G401 (cell line): Measurements from ENCODE around the gene PIGB. TPM values are rescaled to one million over a fixed set of nuclear protein-coding genes. Genes with fewer than 3 reads are reported as not detected.
"Not testable (repeated sequence)": the region's sequence is repeated elsewhere in the genome, so short reads cannot be mapped to it uniquely, and the experiment has no call there.

Source experiments
- DNase-seq: peaks from one replicate; pipeline ENCODE4 v3.0.0-alpha.2; 2015; ENCODE audit warnings: low spot score
- in situ Hi-C: cut with HindIII; loops from 2 replicates; pipeline ENCODE4 v1.10.0; 2016; ENCODE audit warnings: low sequenced_read_pairs, mixed read lengths
- total RNA-seq: library from RNA; depleted of rRNA; stranded (reverse); fragments of >200 nt; shearing (Covaris generic); gene quantifications from 2 replicates; pipeline ENCODE4 v1.2.3, GENCODE V29; 2014; rRNA removed

Gene PIGB
- 4.3 and 9.0 TPM in 2 replicates for total RNA-seq

DNA sequence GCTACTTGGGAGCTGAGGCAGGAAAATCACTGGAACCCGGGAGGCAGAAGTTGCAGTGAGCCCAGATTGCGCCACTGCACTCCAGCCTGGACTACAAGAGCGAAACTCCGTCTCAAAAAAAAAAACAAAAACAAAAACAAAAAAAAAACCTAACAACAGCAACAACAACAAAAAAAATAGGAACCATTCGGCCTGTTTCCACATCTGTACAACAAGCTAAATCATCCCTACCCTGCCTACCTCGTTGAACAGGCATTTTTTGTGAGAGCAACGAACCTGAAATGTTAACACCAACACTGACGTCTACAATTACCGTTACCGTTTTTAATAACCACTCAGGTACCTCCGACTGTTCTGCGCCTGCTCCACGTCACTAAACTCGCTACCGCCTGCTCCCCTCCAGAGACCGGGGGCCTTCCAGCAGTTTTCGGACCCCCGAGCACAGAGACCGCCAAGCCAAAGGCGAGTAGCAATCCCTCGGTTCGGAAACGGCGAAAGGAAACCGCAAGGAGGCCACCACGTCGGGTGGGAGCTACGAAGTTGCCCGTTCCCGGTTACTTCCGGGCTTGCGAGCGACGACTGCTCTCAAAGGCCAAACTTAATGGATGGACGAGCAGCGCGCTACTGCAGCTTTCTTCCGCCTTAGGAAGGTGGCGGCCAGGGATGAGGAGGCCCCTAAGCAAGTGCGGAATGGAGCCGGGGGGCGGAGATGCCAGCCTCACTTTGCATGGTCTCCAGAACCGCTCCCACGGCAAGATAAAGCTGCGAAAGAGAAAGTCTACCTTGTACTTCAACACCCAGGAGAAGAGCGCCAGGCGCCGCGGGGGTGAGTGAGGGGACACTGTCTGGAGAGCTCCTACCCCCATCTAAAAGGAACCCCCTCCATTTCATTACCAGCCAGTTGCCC, at the start of gene PIGB, which contains the start of gene PIGBOS1:
PIGB (plus strand) TSS at position 635 of the 907 bp plus-strand sequence; CDS start at position 664, 29 bp downstream.
PIGBOS1 (minus strand) TSS at position 536 of the 907 bp plus-strand sequence. CDS start 1,331 bp downstream, outside the sequence.
- in situ Hi-C loops: no loop called here
- DNase-seq: peak; percentile 86

- in situ Hi-C loops: no loop called here
Measured at GRCh38 chr15:55270291-55270690, 48.7 kb upstream of the PIGB start.

DNA sequence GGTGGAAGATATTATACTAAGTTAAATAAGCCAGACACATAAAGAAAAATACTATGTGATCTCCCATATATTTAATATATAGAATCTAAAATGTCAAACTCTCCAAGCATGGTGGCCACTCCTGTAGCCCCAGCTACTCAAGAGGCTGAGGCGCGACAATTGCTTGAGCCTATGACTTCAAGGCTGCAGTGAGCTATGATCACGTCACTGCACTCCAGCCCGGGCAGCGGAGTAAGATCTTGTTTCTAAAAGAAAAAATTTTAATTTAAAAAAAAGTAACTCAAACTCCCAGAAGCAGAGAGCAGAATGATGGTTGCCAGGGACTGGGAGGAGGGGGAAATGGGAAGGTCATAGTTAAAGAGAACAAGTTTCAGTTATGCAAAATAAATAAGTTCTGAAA, 42.7 kb upstream of the PIGB start:
- no peak for DNase-seq
- in situ Hi-C loops: no loop called here

More at GRCh38 chr15:55270291-55270690, 48.7 kb upstream of the PIGB start:
- DNase-seq: no peak

GRCh38 chr15:55277116-55277564, 41.9 kb upstream of the PIGB start:
- in situ Hi-C loops: no loop called here
- no peak for DNase-seq

GRCh38 chr15:55277715-55278114, 41.3 kb upstream of the PIGB start:
- in situ Hi-C loops: no loop called here
- no peak for DNase-seq

- in situ Hi-C loops: no loop called here
- DNase-seq: no peak
Measured at GRCh38 chr15:55279100-55279745, 39.8 kb upstream of the PIGB start.

- no peak for DNase-seq
- in situ Hi-C loops: no loop called here
Measured at GRCh38 chr15:55279746-55280351, 39.2 kb upstream of the PIGB start.

DNA sequence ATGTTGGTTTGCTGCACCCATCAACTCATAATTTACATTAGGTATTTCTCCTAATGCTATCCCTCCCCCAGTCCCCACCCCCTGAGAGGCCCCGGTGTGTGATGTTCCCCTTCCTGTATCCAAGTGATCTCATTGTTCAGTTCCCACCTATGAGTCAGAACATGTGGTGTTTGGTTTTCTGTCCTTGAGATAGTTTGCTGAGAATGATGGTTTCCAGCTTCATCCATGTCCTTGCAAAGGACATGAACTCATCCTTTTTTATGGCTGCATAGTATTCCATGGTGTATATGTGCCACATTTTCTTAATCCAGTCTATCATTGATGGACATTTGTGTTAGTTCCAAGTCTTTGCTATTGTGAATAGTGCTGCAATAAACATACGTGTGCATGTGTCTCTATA, 38.4 kb upstream of the PIGB start:
- DNase-seq, in situ Hi-C loops: not testable (repeated sequence)

DNA sequence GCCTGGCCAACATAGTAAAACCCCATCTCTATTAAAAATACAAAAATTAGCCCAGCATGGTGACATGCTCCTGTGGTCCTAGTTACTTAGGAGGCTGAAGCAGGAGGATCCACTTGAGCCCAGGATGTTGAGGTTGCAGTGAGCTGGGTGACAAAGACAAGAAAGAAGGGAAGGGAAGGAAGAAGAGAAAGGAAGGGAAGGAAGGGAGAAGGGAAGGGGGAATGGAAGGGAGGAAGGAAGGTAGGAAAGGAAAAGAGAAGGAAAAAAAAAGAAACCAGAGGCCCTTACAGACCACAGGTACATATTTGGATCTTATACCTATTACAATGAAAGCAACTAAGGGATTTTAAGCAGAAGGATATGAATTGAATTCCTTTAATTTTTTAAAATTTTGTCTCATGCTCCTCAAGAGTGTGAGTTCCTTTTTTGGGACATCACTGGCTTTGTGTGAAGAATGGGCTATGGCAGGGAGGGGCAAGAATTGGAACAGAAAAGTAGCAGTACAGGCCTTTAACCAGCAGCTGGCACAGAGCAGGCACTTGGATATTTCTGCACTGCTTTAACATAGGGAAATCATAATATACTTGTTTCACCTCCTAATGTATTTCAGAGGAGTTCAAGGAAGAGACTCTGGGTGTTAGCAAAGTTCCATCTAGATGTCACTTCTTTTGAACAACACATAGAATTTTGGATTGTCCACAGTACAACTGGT, 37.3 kb upstream of the PIGB start:
- no peak for DNase-seq

GRCh38 chr15:55282284-55282833, 36.7 kb upstream of the PIGB start:
- DNase-seq: no peak
- in situ Hi-C loops: no loop called here

More for the DNA sequence above, 37.3 kb upstream of the PIGB start:
- in situ Hi-C loops: no loop called here

- no peak for DNase-seq
- in situ Hi-C loops: no loop called here
Measured at GRCh38 chr15:55283379-55284147, 35.5 kb upstream of the PIGB start.

GRCh38 chr15:55284426-55284825, 34.6 kb upstream of the PIGB start:
- DNase-seq: no peak
- in situ Hi-C loops: no loop called here

- in situ Hi-C loops, DNase-seq: not testable (repeated sequence)
Measured at GRCh38 chr15:55286442-55287189, 32.4 kb upstream of the PIGB start.

DNA sequence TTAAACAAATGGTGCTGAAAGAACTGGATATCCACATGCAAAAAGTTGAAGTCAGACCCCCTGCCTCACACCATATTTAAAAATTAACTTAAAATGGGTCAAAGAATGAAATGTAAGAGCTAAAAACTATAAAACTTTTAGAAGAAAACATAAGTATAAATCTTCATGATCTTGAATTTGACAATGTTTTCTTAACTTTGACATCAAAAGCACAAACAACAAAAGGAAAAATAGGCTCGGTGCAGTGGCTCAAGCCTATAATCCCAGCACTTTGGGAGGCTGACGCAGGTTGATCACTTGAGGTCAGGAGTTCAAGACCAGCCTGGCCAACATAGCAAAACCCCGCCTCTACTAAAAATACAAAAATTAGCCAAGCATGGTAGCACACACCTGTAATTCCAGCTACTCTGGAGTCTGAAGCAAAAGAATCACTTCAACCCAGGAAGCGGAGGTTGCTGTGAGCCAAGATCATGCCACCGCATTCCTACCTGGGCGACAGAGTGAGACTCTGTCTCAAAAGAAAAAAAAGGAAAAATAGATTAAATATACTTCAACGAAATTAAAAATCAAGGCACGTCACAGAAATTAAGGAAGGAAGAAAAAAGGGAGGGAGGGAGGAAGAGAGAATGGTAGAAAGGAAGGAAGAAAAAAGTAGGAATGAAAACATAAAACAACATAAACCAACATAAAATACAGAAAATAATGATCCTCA, 30.9 kb upstream of the PIGB start:
- in situ Hi-C loops: no loop called here
- no peak for DNase-seq

GRCh38 chr15:55289011-55289745, 29.8 kb upstream of the PIGB start:
- DNase-seq: peak; percentile 47
- in situ Hi-C loops: no loop called here
